GM19025 (cell line): Measurements from ENCODE around the gene COLGALT1.
"Not testable (repeated sequence)": the region's sequence is repeated elsewhere in the genome, so short reads cannot be mapped to it uniquely, and the experiment has no call there.

Experiments
- ATAC-seq: cut with Tn5 transposase; IDR thresholded peaks from one replicate; pipeline ENCODE4 v1.9.1; 2021; ENCODE audit warnings: mild to moderate bottlenecking, low read depth, moderate library complexity; ENCODE audit not compliant: unreplicated experiment

Gene COLGALT1

DNA sequence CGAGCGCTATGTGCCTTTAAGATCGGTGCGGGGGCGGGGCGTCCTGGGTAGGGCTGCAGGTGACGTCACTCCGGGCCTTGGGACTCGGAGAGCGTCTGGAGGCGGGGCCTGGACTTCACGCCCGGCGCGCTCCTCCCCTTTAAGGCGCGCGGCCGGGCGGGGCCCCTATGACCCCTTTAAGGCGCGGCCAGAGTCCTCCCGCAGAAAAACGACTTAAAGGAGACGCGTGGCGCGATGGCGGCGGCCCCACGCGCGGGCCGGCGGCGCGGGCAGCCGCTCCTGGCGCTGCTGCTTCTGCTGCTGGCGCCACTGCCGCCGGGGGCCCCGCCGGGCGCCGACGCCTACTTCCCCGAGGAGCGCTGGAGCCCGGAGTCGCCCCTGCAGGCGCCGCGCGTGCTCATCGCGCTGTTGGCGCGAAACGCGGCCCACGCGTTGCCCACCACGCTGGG, at the start of gene COLGALT1:
COLGALT1 (plus strand) TSS at position 170 of the 449 bp plus-strand sequence; CDS start at position 235, 65 bp downstream.
- peak; percentile 97 for ATAC-seq

DNA sequence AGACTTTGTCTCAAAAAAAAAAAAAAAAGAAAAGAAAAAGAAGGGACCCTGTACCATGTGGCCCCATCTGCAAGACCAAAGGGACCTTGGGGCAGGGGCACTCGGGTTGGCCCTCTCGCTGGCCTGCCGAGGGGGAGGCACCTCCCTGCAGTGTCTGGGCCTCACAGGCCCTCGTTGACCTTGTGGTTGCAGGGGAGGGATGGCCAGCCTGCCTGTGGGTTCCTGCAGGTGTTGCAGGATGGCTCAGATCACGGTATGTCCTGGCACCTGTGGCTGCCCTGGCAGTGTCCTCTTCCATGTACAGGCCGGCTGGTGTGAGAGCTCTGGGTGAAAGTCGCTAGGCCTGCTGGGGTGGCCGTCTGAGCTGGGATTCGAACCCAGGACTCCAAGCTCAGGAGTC, 48.7 kb upstream of the COLGALT1 start:
- ATAC-seq: no peak

DNA sequence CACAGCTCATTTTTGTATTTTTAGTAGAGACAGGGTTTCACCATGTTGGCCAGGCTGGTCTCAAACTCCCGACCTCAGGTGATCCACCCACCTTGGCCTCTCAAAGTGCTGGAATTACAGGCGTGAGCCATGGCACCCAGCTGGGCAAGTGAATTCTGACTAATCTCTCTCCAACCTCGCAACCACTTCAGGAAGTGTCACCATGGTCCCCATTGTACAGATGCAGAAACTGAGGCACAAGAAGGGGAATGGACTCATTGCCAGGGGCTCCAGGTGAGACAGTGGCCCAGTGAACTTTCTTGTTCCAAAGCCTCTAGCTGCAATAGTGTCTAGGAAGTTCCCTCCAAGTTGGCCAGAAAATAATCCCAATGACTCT, 46.9 kb upstream of the COLGALT1 start:
- not testable (repeated sequence) for ATAC-seq

DNA sequence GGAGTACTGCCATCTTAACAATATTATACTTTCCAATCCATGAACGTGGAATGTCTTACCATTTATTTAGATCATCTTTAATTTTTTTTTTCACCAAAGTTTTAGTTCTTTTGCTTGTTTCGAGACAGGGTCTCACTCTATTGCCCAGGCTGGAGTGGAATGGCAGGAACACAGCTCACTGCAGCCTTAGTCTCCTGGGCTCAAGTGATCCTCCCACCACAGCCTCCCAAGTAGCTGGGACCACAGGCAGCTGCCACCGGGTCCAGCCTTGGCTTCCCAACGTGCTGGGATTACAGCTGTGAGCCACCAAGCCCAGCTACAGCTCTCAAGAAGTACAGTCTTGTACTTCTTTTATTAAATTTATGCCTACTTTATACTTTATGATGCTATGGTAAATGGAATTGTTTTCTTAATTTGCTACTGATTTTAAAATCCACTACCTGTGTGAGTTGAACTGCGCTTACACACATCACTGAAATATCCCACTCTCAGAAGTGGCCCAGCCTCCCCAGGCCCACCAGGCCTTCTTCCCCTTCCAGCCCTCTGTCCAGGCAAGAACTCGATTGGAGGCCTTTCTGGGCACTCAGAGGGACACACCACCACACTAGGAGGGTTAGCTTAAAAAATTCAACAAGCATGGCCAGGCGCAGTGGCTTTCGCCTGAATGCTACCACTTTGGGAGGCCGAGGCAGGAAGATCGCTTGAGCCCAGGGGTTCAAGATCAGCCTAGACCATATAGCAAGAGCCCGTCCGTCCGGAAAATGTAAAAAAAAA, 45.0 kb upstream of the COLGALT1 start:
- no peak for ATAC-seq

DNA sequence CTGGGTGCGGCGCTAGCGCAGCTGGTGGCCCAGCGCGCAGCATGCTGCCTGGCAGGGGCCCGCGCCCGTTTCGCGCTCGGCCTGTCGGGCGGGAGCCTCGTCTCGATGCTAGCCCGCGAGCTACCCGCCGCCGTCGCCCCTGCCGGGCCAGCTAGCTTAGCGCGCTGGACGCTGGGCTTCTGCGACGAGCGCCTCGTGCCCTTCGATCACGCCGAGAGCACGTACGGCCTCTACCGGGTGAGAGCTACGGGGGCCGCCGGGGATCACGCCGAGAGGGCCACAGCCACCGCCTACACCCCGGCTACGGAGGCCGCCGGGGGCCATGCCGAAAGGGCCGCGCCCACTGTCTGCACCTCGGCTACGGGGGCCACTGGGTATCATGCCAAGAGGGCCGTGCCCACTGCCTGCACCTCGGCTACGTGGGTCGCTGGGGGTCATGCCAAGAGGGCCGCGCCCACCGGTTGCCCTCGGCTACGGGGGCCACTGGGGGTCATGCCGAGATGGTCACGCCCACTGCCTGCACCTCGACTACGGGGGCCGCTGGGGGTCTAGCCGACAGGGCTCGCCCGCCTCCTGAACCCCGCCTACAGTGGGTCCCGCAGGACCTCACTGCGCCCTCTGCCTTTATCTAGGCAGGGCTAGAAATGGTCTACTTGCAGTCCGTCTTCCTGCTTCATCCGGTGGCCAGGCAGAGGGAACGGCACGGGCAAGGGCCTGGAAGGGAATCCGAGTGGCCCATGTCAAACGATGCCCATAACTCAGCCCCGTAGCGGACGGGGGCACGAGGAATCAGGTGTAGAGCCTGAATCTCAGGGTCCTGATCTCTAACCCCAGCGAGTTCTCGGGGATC, 43.5 kb upstream of the COLGALT1 start:
- ATAC-seq: peak; percentile 54

DNA sequence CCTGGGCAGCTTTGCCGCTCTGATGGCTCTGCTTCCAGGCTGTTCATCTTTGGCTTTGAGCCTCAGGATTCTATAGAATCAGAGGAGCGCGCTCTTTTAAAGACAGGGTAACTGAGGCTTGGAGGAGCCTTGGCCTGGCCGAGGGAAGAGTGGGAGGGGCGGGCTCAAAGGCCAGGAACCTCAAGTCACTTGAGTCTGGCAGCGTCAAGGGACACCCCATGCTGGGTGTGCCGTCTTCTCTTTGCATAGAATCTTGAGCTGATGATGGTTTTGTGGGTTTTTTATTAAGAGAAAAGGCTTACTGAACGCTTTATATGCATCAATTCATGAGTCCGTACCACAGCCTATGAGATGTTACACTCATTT, 42.9 kb upstream of the COLGALT1 start:
- no peak for ATAC-seq

DNA sequence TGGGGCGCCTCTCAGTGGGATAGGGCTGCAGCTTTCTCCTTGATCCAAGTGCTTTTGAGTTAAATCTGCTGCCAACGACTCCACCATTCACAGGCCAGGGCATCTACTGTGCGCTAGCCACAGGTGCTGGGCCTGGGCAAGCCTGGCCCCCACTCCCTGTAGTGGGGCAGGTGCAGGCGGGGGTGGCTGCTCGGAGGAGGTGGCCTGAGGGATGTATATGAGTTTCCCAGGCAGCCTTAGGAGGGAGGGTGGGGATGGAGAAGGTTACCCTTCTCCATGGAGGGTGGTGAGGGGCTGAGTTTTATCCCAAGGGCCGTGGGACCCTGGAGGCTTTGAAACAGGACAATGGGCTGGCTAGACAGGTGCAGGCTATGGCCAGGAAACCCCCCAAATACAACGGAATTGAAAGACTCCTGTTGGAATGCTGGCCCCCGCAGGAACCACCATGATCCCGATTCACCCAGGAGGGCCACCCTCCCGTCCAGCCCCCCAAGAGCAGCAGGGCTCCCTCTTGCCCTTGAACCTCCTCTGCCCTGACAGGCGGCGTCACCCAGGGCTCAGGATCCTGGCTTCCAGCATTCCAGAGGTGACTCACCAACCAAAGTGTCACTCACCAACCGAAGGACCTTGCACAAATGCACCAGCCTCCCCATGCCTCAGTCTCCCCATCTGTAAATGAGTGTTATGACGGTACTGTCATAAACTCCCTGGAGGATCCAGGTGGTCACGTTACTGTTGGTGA, 39.9 kb upstream of the COLGALT1 start:
- ATAC-seq: no peak

DNA sequence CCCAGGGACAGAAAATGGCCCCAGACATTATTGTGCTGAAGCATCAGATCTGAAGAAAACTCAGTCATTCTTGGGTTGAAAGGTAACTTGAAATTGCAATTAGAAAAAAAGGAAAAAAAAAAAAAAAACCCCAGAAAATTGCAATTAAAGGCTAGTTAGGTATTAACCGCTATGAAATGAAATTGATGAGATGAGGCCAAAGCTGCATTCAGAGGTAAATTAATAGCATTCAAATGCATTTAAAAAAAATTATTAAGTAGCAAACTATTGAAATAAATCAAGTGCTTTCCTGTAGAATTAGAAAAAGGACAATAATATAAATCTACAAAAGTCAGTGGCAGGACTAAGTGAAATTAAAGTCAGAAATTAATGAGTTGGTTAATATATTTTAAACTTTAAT, 37.6 kb upstream of the COLGALT1 start:
- ATAC-seq: no peak

DNA sequence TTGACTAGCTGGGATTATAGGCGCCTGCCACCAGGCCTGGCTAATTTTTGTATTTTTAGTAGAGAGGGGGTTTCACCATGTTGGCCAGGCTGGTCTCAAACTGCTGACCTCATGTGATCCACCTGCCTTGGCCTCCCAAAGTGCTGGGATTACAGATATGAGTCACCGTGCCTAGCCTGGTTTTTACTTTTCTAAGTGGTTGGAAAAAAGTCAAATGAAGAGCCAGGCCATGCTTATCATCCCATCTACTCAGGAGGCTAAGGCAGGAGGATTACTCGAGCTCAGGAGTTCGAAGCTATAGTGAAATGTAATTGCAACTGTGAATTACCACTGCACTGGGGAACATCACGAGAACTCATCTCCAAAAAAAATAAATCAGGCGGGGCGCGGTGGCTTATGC, 36.8 kb upstream of the COLGALT1 start:
- not testable (repeated sequence) for ATAC-seq

DNA sequence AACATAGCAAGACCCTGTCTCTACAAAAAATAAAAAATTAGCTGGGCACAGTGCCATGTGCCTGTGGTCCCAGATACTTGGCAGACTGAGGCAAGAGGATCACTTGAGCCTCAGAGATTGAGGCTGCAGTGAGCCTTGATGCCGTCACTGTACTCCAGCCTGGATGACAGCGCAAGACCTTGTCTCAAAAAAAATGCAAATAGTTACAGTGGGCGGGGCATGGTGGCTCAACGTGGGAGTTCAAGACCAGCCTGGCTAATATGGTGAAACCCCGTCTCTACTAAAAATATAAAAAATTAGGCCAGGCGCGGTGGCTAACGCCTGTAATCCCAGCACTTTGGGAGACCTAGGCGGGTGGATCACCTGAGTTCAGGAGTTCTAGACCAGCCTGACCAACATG, 35.5 kb upstream of the COLGALT1 start:
- no peak for ATAC-seq

DNA sequence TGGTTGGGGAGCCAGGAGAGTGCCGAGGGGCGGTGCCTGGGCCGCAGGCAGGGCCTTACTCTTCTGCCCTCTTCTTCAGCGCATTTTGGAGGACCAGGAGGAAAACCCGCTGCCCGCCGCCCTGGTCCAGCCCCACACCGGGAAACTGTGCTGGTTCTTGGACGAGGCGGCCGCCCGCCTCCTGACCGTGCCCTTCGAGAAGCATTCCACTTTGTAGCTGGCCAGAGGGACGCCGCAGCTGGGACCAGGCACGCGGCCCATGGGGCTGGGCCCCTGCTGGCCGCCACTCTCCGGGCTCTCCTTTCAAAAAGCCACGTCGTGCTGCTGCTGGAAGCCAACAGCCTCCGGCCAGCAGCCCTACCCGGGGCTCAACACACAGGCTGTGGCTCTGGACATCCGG, 34.6 kb upstream of the COLGALT1 start:
- no peak for ATAC-seq

DNA sequence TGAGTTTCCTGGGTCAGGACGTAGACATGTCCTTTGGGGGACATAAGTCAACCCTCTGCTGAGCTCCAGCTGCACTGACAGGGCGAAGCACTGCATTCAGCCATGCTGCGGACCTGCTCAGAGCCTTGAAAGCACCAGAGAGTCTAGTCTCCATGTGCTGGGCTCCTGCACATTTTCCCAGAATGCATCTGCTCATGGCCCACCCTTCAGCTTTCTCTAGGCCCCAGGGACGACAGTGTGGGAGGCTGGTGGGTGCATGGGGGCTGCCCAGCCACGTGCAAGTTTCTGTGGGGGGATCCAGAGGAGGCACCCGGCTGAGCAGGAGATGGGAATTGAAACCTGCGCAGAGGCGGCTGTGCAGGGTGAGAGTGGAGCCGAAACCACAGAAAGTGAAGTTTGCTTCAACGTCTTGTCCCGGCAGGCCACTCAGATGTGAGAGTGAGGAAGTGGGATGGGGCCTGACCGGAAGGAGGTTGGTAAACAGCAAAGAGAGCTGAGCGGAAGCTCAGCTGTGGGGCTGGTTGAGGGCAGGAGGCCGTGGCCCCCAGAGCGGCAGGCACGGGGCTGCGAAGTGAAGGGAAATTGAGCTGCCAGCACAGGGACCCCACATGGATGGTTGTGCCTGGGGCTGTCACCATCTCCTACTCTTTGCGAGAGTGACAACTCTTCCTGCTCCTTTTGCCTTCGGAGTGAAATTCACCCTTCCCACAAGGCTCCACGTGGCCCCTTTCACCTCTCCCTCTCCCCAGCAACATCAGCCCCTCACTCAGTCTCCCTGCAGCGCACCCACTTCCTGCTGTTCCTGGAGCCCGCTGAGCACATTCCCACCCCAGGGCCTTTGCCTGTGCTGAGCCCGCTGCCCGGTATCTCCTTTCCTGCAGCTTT, 32.2 kb upstream of the COLGALT1 start:
- ATAC-seq: peak; percentile 78

DNA sequence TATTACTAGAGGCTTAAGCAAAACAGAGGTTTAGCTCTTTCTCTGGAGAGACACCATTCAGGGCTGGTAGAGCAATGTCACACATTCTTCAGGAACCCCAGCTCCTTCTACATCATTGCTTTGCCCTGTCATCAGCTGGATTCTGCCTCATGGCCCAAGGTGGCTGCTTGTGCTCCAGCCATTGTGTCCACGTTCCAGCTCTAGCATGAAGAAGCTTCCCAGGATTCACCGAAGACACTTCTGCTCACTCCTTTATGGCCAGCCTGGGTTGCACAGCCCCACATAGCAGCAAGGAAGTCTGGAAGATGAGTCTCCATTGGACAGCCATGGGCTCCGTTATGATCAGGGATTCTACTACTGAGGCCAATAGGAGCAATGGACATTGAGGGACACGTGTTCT, 30.8 kb upstream of the COLGALT1 start:
- no peak for ATAC-seq

DNA sequence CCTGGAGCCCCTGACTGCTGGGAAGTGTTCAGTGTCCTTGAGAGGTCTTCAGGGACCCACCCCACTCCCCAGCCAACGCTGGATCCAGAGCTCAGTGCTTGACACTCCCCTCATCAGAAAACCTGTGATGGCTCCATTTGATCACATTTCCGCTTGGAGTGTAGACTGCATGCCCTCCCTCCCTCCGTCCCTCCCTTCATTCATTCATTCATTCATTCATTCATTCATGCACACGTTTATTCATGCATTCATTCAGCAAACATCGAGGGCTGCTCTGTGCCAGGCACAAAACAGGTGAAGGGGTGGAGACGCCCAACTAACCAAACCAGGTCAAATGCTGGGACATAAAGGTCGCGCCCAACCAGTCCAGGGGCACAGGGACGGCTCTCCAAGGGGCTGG, 30.3 kb upstream of the COLGALT1 start:
- no peak for ATAC-seq

DNA sequence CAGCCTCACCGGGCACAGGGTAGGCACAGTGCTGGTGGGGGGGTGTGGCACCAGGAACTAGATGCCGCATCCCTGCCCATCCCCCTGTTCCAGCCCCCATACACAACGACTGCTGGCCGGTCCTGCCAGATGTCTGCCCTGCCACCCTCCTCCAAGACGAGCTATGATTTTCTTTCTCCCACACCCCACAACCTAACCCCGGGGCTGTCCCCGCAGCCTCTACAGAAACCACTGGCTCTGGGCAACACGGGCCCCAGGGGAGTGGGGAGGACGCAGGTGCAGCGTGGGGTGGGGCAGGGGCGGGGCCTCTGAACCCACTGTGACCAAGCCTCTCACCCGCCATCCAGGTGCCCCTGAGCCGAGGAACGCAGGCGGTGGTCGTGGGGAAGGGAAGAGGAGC, 28.5 kb upstream of the COLGALT1 start:
- ATAC-seq: peak; percentile 47

DNA sequence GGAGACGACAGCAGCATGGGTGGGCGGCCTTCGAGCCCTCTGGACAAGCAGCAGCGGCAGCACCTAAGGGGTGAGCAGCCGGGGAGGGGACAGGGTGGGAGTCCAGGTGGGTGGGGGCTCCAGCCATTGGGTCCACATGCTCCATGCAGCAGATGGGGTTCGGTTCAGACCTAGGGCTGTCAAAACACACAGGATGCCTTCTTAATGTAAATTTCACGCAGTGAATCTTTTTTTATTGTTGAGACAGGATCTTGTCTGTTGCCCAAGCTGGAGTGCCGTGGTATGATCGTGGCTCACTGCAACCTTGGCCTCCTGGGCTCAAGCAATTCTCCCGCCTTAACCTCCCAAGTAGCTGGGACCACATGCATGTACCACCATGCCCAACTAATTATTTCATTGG, 28.1 kb upstream of the COLGALT1 start:
- no peak for ATAC-seq

DNA sequence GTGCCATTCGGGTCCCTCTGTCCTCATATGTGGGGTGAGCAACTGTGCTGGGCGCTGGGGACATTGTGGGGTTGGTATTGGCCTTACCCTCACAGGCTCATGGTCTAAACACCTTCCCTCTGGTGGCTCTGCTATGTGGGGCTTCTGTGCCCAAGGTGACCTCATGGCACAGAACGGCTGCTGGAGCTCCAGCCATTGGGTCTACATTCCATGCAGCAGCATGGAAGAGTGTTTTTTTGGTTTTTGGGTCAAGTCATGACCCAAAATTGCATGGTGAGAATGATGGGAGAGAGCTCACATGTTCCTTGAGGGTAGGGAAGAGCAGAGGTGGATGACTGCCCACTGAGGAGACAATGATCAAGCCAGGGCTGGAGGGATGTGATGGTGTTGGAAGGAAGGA, 26.8 kb upstream of the COLGALT1 start:
- no peak for ATAC-seq

DNA sequence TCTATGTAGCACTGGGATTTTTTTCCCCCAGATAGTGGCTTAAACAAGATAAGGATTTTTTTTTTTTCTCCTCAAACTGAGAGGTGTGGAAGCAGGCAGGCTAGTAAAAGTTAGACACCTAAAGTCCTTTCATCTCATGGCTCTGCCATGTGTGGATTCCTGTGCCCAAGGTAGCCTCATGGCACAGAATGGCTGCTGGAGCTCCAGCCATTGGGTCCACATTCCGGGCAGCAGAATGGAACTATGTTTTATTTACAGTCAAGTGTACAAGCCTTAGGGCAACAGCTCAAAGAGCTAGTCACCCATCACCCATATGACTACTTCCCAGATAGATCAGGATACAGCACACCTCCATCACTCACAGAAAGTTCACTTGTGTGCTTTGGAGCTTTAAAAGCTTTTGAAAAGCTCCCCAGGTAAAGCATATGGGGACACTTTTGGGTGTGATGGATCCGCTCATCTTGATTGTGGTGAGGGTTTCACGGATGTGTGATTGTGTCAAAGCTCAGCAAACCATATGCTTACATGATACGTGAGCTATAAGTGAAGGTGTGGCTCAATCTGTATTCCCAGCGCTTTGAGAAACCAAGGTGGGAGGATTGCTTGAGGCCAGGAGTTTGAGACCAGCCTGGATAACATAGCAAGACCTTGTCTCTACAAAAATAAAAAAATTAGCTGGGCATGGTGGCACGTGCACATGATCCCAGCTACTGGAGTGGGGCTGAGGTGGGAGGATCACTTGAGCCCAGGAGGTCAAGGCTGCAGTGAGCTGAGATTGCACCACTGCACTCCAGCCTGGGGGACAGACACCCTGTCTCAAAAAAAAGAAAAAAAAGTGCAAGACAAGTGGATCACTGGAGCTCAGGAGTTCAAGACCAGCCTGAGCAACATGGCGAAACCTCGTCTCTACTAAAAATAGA, 25.9 kb upstream of the COLGALT1 start:
- ATAC-seq: no peak

DNA sequence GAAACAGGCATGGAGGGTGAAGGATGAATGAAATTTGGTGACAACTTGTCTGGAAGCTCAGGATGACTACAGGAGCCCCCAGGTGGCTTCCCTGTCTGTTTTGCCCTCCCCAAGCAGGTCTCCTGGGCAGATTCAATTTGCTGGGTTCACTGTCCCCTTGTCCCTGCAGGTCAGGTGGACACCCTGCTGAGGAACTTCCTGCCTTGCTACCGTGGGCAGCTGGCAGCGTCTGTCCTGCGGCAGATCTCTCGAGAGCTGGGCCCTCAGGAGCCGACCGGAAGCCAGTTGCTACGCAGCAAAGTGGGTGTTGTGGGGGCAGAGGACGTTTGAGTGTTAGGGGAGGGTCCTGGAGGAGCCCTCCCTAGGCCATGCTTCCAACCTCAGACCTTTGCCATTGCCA, 24.9 kb upstream of the COLGALT1 start:
- ATAC-seq: no peak
